Left ventricle myocardium inferior (tissue), 1 donor: ENCODE data around the gene ACOX3. TPM values are rescaled to one million over a fixed set of nuclear protein-coding genes. Genes with fewer than 3 reads are reported as not detected.

Experiments
- DNase-seq: peaks from one replicate; pipeline ENCODE4 v3.0.0-alpha.2; 2020
- H3K27ac ChIP-seq: fragments of 200-600 bp; replicated peaks from 2 replicates; pipeline ENCODE4 v1.8.0; 2021
- H3K27me3 ChIP-seq: fragments of 200-600 bp; 2 replicates; pipeline ENCODE4 v1.8.0; 2021; ENCODE audit warnings: low read depth
- H3K36me3 ChIP-seq: fragments of 200-600 bp; 2 replicates; pipeline ENCODE4 v1.8.0; 2021
- H3K4me1 ChIP-seq: fragments of 200-600 bp; 2 replicates; pipeline ENCODE4 v1.8.0; 2021
- H3K4me3 ChIP-seq: fragments of 200-600 bp; 2 replicates; pipeline ENCODE4 v1.8.0; 2021; ENCODE audit warnings: mild to moderate bottlenecking, moderate library complexity
- H3K9me3 ChIP-seq: fragments of 200-600 bp; replicated peaks from 2 replicates; pipeline ENCODE4 v1.8.0; 2021
- CTCF ChIP-seq: fragments of 200-600 bp; IDR thresholded peaks from 2 replicates; pipeline ENCODE4 v1.8.0; 2021; ENCODE audit warnings: antibody characterized with exemption, mild to moderate bottlenecking, borderline replicate concordance
- intact Hi-C: fragments of 100-400 bp; cut with micrococcal nuclease; formaldehyde crosslinking; loops from one replicate; pipeline ENCODE4 v1.11.0; 2022
- total RNA-seq: library from RNA; stranded (reverse); fragmentation: NEBNext Ultra II Directional; extraction: Animal tissue kit (Norgen Biotek cat#: 25700); gene quantifications from one replicate; pipeline ENCODE4 v1.2.1, GENCODE V29; 2021
- donor health status: DM: no; HTN: yes; CAD: no; lungs with severe emphysema.

ACOX3 gene
- total RNA-seq, 1 donor from 2014 or later = 22.0 TPM

GRCh38 chr4:8464381-8464780 lies 23.9 kb upstream of the ACOX3 start:
- Histone ChIP-seq H3K27me3 (no peaks in the 10 kb centered on the region), H3K4me3 (no peak overlapping the region), H3K4me1 (no peaks in the 10 kb centered on the region), H3K36me3 (peaks cover 92% of the 10 kb centered on the region), H3K27ac (no peak overlapping the region), H3K9me3 (no peaks in the 10 kb centered on the region)
- TF ChIP-seq CTCF = no peak
- intact Hi-C loops = loop anchor here (10.0 kb wide), 1 partner anchor 130 kb away; the partner anchor contains the start of gene CPZ
- no peak for DNase-seq

DNA sequence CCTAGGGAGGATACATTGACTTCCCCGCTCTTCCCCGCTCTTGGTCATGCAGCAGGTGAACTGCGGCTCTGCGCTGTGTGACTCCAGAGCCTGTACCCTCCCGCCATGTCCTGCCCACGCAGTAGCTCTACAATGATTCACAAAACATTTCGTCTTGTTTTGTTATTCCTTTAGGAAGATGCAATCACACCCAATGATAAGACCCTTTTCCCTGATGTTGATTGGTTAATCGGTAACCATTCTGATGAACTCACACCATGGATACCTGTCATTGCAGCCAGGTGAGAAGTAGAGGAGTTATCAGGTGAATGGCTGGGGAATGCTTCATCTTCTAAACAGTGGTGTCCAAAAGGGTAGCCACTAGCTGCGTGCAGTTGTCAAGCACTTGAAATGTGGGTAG lies 23.3 kb upstream of the ACOX3 start:
- no peak overlapping the region for H3K4me3 ChIP-seq
- TF ChIP-seq CTCF = no peak
- DNase-seq = no peak
- H3K36me3 ChIP-seq = peaks cover 92% of the 10 kb centered on the region
- H3K27ac ChIP-seq = no peak overlapping the region
- intact Hi-C loops = loop anchor here (10.0 kb wide), 1 partner anchor 131 kb away; the partner anchor contains the start of gene CPZ
- H3K27me3 ChIP-seq = no peaks in the 10 kb centered on the region
- H3K4me1 ChIP-seq = no peaks in the 10 kb centered on the region
- no peaks in the 10 kb centered on the region for H3K9me3 ChIP-seq

DNA sequence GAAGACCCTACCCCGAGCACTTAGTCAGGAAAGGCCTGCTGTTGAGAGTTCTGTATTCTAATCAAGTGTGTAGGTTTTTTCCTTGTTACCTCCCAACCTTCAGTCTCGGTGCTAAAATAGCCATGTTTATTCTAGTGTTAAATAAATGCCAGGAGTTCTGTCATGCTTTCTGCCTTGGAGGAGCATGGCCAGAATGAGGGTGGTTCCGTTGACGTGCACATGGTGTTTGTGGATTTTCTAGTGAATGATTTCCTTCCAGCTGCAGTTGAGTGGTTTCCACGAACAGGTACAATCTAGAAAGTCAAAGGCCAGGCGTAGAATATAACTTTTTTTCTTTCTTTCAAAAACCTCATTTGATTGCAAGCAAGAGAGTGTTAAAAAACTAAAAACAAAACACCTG lies 21.1 kb upstream of the ACOX3 start:
- Histone ChIP-seq H3K4me1 (no peaks in the 10 kb centered on the region), H3K36me3 (peaks cover 90% of the 10 kb centered on the region), H3K4me3 (no peak overlapping the region), H3K27me3 (no peaks in the 10 kb centered on the region), H3K27ac (no peak overlapping the region), H3K9me3 (no peaks in the 10 kb centered on the region)
- TF ChIP-seq CTCF = no peak
- no peak for DNase-seq
- intact Hi-C loops = loop anchor here (10.0 kb wide), 1 partner anchor 133 kb away; the partner anchor contains the start of gene CPZ

DNA sequence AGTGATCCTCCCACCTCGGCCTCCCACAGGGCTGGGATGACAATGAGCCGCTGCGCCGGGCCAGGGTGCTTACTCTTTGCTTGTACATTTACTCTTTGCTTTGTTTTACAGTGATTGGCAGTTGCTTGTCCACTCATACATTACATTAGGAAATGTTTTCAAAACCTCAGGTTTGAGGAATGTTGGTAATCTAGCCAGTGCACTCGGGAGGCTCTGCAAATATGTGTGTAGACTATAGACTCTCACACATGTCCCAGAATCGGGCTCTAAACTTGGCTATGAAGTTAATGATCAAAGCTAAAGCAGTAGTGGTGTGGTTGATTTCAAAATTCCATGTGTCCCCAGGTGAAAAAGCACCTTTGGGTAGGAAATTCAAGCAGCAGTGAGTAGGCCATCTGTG lies 20.6 kb upstream of the ACOX3 start:
- TF ChIP-seq CTCF = no peak
- intact Hi-C loops = loop anchor here (10.0 kb wide), 1 partner anchor 134 kb away; the partner anchor contains the start of gene CPZ
- Histone ChIP-seq H3K4me3 (no peak overlapping the region), H3K36me3 (peaks cover 90% of the 10 kb centered on the region), H3K27ac (no peak overlapping the region), H3K9me3 (no peaks in the 10 kb centered on the region), H3K27me3 (no peaks in the 10 kb centered on the region), H3K4me1 (no peaks in the 10 kb centered on the region)
- no peak for DNase-seq

DNA sequence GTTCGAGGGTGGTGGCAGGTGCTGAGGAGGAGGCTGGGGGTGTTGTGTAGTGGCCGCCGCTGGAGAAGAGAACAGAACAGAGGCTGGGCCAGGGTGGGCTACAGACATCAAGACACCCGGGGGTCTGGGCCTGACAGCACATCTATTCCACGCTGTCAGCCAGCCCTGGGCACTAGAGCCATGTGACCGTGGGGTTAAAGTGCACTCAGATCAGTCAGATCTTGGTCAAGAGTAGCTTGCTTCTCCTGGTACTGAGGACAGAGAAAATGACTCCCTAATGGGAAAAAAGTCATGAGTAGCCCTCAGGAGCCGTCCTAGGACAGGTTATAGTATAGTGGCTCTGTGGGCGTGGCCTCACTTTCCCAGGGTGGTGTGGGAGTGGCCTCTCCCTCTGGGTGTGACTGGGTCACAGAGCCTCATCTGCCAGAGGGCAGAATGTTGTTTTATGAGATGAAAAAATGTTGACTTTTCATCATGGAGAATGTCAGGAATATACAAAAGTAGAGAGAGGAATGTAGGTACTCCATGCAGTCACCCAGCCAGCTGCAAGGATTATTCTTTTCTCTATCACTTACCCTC lies 19.4 kb upstream of the ACOX3 start:
- no peak for TF ChIP-seq CTCF
- no peaks in the 10 kb centered on the region for H3K4me1 ChIP-seq
- no peak overlapping the region for H3K27ac ChIP-seq
- intact Hi-C loops = loop anchor here (10.0 kb wide), 1 partner anchor 135 kb away; the partner anchor contains the start of gene CPZ
- H3K27me3 ChIP-seq = no peaks in the 10 kb centered on the region
- H3K9me3 ChIP-seq = no peaks in the 10 kb centered on the region
- H3K4me3 ChIP-seq = no peak overlapping the region
- no peak for DNase-seq
- H3K36me3 ChIP-seq = peaks cover 90% of the 10 kb centered on the region
